GM13977 (cell line): ENCODE measurements around the gene RIPOR2.

Source experiments
- DNase-seq: peaks from one replicate; pipeline ENCODE4 v3.0.0; 2012; ENCODE audit warnings: low spot score
- CTCF ChIP-seq: IDR thresholded peaks from 2 replicates; pipeline ENCODE4 v1.5.1; 2012; ENCODE audit warnings: mild to moderate bottlenecking, control low read depth; ENCODE audit not compliant: insufficient read depth; ENCODE audit errors: extremely low read depth, missing control alignments
- in situ Hi-C: fragments of 300-500 bp; cut with MboI; formaldehyde crosslinking; loops from one replicate; pipeline ENCODE4 v1.12.0; 2022; ENCODE audit warnings: low sequenced_read_pairs, low pct_unique_long_range_greater_than_20kb, mixed read lengths, inconsistent platforms; ENCODE audit not compliant: unreplicated experiment

The RIPOR2 gene

GRCh38 chr6:24966381-24966780 is 30.6 kb upstream of the RIPOR2 start:
- in situ Hi-C loops: no loop called here
- DNase-seq: no peak
- TF ChIP-seq CTCF: no peak

- in situ Hi-C loops: no loop called here
- DNase-seq: no peak
- no peak for TF ChIP-seq CTCF
Observed at GRCh38 chr6:24963887-24964570, 28.3 kb upstream of the RIPOR2 start.

GRCh38 chr6:24963339-24963738 is 27.6 kb upstream of the RIPOR2 start:
- TF ChIP-seq CTCF: no peak
- in situ Hi-C loops: no loop called here
- no peak for DNase-seq

- no peak for DNase-seq
- in situ Hi-C loops: no loop called here
- TF ChIP-seq CTCF: no peak
Observed at GRCh38 chr6:24961852-24962251, 26.1 kb upstream of the RIPOR2 start.

- in situ Hi-C loops: no loop called here
- no peak for DNase-seq
- no peak for TF ChIP-seq CTCF
Observed at GRCh38 chr6:24960991-24961475, 25.3 kb upstream of the RIPOR2 start.

- no peak for TF ChIP-seq CTCF
- DNase-seq: no peak
- in situ Hi-C loops: no loop called here
Observed at GRCh38 chr6:24959319-24959718, 23.6 kb upstream of the RIPOR2 start.
